Psoas muscle (tissue), 8 donors: Measurements from ENCODE around the gene ALDH3A2. TPM values are rescaled to one million over a fixed set of nuclear protein-coding genes. Genes with fewer than 3 reads are reported as not detected.

Experiments used
- ATAC-seq, 4 donors: fragments of 200-7000 bp; cut with Tn5 transposase; one replicate each; pipeline ENCODE4 v1.9.1; 2020; ENCODE audit warnings: moderate library complexity in 3 of 4, mild to moderate bottlenecking in 2 of 4
- DNase-seq, 2 donors: peaks; one replicate each; pipeline ENCODE4 v3.0.0-alpha.2; 2020
- H3K27ac ChIP-seq: fragments of 200-600 bp; one replicate; pipeline ENCODE4 v1.8.0; 2022
- H3K27me3 ChIP-seq, 3 donors: fragments of 200-600 bp in 1 of 3; one replicate each; pipeline versions ENCODE4 v1.6.1 to v1.8.0; 2013 to 2022; ENCODE audit warnings: low read length in 2 of 3, mild to moderate bottlenecking in 2 of 3, moderate library complexity in 1 of 3; ENCODE audit not compliant: insufficient read depth in 3 of 3
- H3K36me3 ChIP-seq, 2 donors: fragments of 200-600 bp in 1 of 2; one replicate each; pipeline versions ENCODE4 v1.6.1 to v1.8.0; 2013 to 2022; ENCODE audit warnings: low read depth in 1 of 2, mild to moderate bottlenecking in 1 of 2, moderate library complexity in 1 of 2; ENCODE audit not compliant: insufficient read depth in 1 of 2
- H3K4me1 ChIP-seq: fragments of 200-600 bp; one replicate; pipeline ENCODE4 v1.8.0; 2022
- H3K4me3 ChIP-seq: fragments of 200-600 bp; one replicate; pipeline ENCODE4 v1.8.0; 2022; ENCODE audit warnings: mild to moderate bottlenecking
- H3K9me3 ChIP-seq: fragments of 200-600 bp; one replicate; pipeline ENCODE4 v1.8.0; 2022
- CTCF ChIP-seq: fragments of 200-600 bp; IDR thresholded peaks from one replicate; pipeline ENCODE4 v1.8.0; 2022; ENCODE audit warnings: antibody characterized with exemption
- WGBS, 3 donors: extraction: QIAGEN DNeasy Blood & Tissue Kit; methylation state at CpG; one replicate each; pipeline versions ENCODE4 v1.1.6 to v1.1.7; 2013; 5-methylcytosine and 5-hydroxymethylcytosine counted together
- intact Hi-C, 2 donors: fragments of 100-400 bp; cut with DNase I; formaldehyde crosslinking; loops; one replicate each; pipeline versions ENCODE4 v1.11.0 to v1.14.2; 2022
- polyA plus RNA-seq, 3 donors: library from polyadenylated mRNA; stranded (reverse); fragments of 200-250 nt; gene quantifications; one replicate each; pipeline ENCODE4 v1.2.3, GENCODE V29; 2013
- total RNA-seq, 4 donors: library from RNA; stranded (reverse); fragmentation: NEBNext Ultra II Directional in 2 of 4; extraction: Animal tissue kit (Norgen Biotek cat#: 25700) in 2 of 4; gene quantifications; one replicate each; pipeline versions ENCODE4 v1.2.1 to v1.2.4, GENCODE V29; 2021 to 2023
- donor health status: healthy with polysubstance abuse.
- donor health status: DM: no; HTN: no; CAD: no; lungs with moderate emphysema.
- donor health status: Bipolar disorder and iron deficiency.
- donor health status: healthy.
- donor health status: DM: yes; HTN: yes; CAD: no.
- donor health status: DM: no; HTN: no; CAD: no.
- donor health status: DM: no; HTN: no; CAD: no.
- donor health status: DM: yes; HTN: yes; CAD: no.

The ALDH3A2 gene
- total and polyA plus RNA-seq, 7 donors: 32.9 to 229 (median 78.1) TPM

GRCh38 chr17:19656851-19657581 lies 8.5 kb downstream of the ALDH3A2 start:
- DNase-seq (no peak), ATAC-seq (no peak)
- Histone ChIP-seq H3K9me3 (no peaks in the 10 kb centered on the region), H3K36me3 (peaks cover 6 to 96% of the 10 kb centered on the region in 2 donors), H3K4me1 (peaks cover 21% of the 10 kb centered on the region), H3K27ac (no peak overlapping the region), H3K27me3 (no peaks in the 10 kb centered on the region), H3K4me3 (no peak overlapping the region)
- TF ChIP-seq CTCF: no peak
- WGBS, 3 donors: 71 to 87% (median 76%) methylated on average over 4 of the region's 4 CpGs
- intact Hi-C loops: no loop called here

DNA sequence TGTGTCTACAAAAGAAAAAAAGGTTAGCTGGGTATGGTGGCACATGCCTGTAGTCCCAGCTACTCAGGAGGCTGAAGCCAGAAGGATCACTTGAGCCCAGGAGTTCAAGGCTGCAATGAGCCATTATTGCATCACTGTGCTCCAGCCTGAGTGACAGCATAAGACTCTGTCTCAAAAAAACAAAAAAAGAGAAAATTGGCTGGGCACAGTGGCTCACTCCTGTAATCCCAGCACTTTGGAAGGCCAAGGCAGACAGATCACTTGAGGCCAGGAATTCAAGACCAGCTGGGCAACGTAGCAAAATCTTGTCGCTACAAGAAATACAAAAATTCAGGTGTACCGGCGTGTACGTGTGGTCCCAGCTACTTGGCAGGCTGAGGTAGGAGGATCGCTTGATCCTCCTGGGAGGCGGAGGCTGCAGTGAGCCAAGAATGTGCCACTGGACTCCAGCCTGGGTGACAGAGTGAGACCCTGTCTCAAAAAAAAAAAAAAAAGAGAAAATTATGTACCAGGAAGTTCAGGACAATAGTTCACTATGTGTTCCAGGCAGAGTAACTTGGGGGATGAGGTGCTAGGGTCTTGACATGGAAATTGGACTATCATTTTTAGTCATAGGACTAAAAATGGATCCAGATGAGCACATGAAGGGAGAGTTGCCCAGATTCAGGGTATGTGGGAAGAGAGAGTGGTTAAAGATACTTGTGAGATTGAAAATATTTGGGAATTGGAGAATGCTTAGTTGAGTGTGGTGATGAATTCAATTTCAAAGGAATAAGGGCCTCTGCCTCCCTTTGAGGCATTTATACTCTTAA lies 11.0 kb downstream of the ALDH3A2 start:
- H3K4me1 ChIP-seq: peaks cover 22% of the 10 kb centered on the region
- intact Hi-C loops: no loop called here
- no peaks in the 10 kb centered on the region for H3K9me3 ChIP-seq
- peak overlapping the region; percentile 46 for H3K27ac ChIP-seq
- H3K4me3 ChIP-seq: no peak overlapping the region
- H3K27me3 ChIP-seq: no peaks in the 10 kb centered on the region
- DNase-seq (no peak), ATAC-seq (peak; percentile 32 to 65 (median 51))
- 37 to 44% (median 41%) methylated on average over 7 of the region's 7 CpGs for WGBS, 3 donors
- TF ChIP-seq CTCF: no peak
- peaks cover 14 to 96% of the 10 kb centered on the region in 2 donors for H3K36me3 ChIP-seq

DNA sequence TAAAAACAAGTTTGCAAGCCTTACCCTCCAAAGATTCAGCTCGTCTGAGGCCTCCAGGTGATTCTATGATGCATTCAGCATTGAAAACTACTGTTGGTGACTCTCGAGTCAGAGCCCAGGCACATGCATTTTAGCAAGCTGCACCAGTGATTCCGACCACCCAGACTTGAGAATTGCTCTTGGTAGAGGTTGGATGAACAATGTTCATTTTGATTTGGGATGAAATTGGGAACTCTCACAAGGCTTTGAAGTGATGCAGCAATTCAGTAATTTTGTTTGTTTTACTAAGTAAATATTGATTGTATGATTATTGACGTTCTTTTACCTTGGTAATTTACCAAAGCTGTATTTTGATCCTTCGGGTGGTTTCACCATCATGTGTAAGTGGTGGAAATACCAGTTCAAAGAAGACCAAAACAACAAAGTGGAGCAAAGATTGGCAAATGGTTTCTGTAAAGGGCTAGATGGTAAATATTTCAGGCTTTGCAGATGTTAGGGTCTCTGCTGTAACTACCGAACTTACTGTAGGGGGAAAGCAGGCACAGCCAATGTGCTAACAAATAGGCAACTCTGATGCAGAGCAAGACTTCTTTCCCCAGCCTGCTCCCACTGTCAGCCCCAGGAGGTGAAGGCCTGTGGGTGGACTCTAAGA lies 11.8 kb downstream of the ALDH3A2 start:
- H3K36me3 ChIP-seq: peaks cover 14 to 95% of the 10 kb centered on the region in 2 donors
- no peaks in the 10 kb centered on the region for H3K27me3 ChIP-seq
- ATAC-seq (no peak), DNase-seq (no peak)
- H3K9me3 ChIP-seq: no peaks in the 10 kb centered on the region
- peaks cover 25% of the 10 kb centered on the region for H3K4me1 ChIP-seq
- H3K4me3 ChIP-seq: no peak overlapping the region
- no peak for TF ChIP-seq CTCF
- intact Hi-C loops: no loop called here
- 89 to 91% (median 91%) methylated on average over 6 of the region's 6 CpGs for WGBS, 3 donors
- H3K27ac ChIP-seq: peak overlapping the region; percentile 10

GRCh38 chr17:19661121-19661520 lies 12.6 kb downstream of the ALDH3A2 start:
- peaks cover 11 to 95% of the 10 kb centered on the region in 2 donors for H3K36me3 ChIP-seq
- no peak overlapping the region for H3K27ac ChIP-seq
- no peak for ATAC-seq
- intact Hi-C loops: no loop called here
- H3K9me3 ChIP-seq: no peaks in the 10 kb centered on the region
- H3K4me1 ChIP-seq: peaks cover 25% of the 10 kb centered on the region
- no peak for TF ChIP-seq CTCF
- WGBS, 3 donors: 94% methylated on average over 3 of the region's 3 CpGs
- H3K27me3 ChIP-seq: no peaks in the 10 kb centered on the region
- H3K4me3 ChIP-seq: no peak overlapping the region
- DNase-seq: no peak
